Measurements from ENCODE around the gene SPATC1L. TPM values are rescaled to one million over a fixed set of nuclear protein-coding genes. Genes with fewer than 3 reads are reported as not detected.

The SPATC1L gene
- total and polyA plus RNA-seq, 2 of the 8 experiments (the other 6 are each of a cell fraction or from before 2014, with no cell fraction given), result 24.9 to 50.0 TPM

GRCh38 chr21:46226920-46227599 lies 42.8 kb upstream of the SPATC1L start:
- H2AFZ ChIP-seq (ENCODE audit: low read length), result no peak overlapping the region
- H3K23ac ChIP-seq (ENCODE audit: insufficient read length), result no peak overlapping the region
- peaks cover 20 to 28% of the 10 kb centered on the region in 2 experiments; a peak in 3 of 4 replicates for H3K9me3 ChIP-seq (ENCODE audit: insufficient read depth in 2 of 2, low read depth in 1 of 2, low read length in 1 of 2)
- no peak overlapping the region for H3K4ac ChIP-seq (replicated peaks; ENCODE audit: insufficient read length, low read depth, low read length)
- peaks cover 0 to 4% (median 0%) of the 10 kb centered on the region in 4 experiments; a peak in 2 of 7 replicates for H3K27me3 ChIP-seq (replicated peaks in 1 of 4; ENCODE audit: control insufficient read depth in 3 of 4, extremely low read depth in 1 of 4, insufficient read depth in 3 of 4, low read length in 3 of 4)
- H3K4me2 ChIP-seq (ENCODE audit: insufficient read depth in 1 of 2, low read depth in 2 of 2, low read length in 2 of 2), result peak overlapping the region; percentile 91 to 92
- peaks cover 15 to 53% of the 10 kb centered on the region in 2 experiments; a peak in 3 of 4 replicates for H3K79me2 ChIP-seq (ENCODE audit: control insufficient read depth in 1 of 2, insufficient read depth in 2 of 2, low read length in 2 of 2)
- H4K8ac ChIP-seq (ENCODE audit: extremely low read depth, insufficient read depth, low read length), result no peak overlapping the region
- 78% methylated on average over 4 of the region's 4 CpGs; no CpG with 5 or more reads in 1 of the 2 experiments for WGBS, 2 experiments (ENCODE audit: extremely low coverage in 1 of 2, insufficient coverage in 1 of 2, insufficient read length in 1 of 2, insufficient replicate concordance in 2 of 2, low coverage in 1 of 2, low lambda C conversion rate in 2 of 2, missing lambda C conversion rate in 1 of 2)
- no peak overlapping the region for H3K56ac ChIP-seq (replicated peaks; ENCODE audit: insufficient read length, low read depth, low read length)
- H3K27ac ChIP-seq (ENCODE audit: low read depth, low read length), result no peak overlapping the region
- FAIRE-seq (no peak), DNase-seq (ENCODE audit: low read depth in 1 of 2, low spot score in 2 of 2) (no peak)
- H3K14ac ChIP-seq (ENCODE audit: insufficient read length), result no peak overlapping the region
- H2BK15ac ChIP-seq (ENCODE audit: low read length), result no peak overlapping the region
- H3K79me1 ChIP-seq (ENCODE audit: low read depth, low read length), result peaks cover 20% of the 10 kb centered on the region
- 0 out of 2 replicates have a peak overlapping the region, but pooled peaks have one; percentile 39 for H2BK12ac ChIP-seq (ENCODE audit: low read depth, low read length)
- H2BK5ac ChIP-seq (ENCODE audit: low read depth, low read length), result no peak overlapping the region
- peak overlapping the region; percentile 70 to 78 (median 73); a peak in 6 of 8 replicates for H3K4me3 ChIP-seq (ENCODE audit: extremely low read depth in 1 of 4, insufficient read depth in 2 of 4, low read depth in 3 of 4, low read length in 4 of 4)
- H2BK120ac ChIP-seq (replicated peaks; ENCODE audit: low read depth, low read length), result no peak overlapping the region
- H3K9ac ChIP-seq (replicated peaks in 1 of 4; ENCODE audit: extremely low read depth in 1 of 4, low read depth in 3 of 4, low read length in 3 of 4), result no peak overlapping the region
- CTCF ChIA-PET (ENCODE audit: partially characterized antibody), result interaction anchor here (0.9 to 1.2 kb wide), 5 partner anchors 9 to 100 kb away, joined by 3 to 5 read pairs (median 4); no protein-coding TSS in a partner anchor
- H2AK5ac ChIP-seq (ENCODE audit: low read depth, low read length), result no peak overlapping the region
- H3K23me2 ChIP-seq (ENCODE audit: low read depth, low read length), result peaks cover 7% of the 10 kb centered on the region; the same call in 1 of the 2 replicates
- no peak overlapping the region for H2BK20ac ChIP-seq (ENCODE audit: low read length)
- H3K4me1 ChIP-seq (replicated peaks in 1 of 4; ENCODE audit: control insufficient read depth in 3 of 4, insufficient read depth in 4 of 4, low read length in 3 of 4), result peaks cover 3 to 12% (median 6%) of the 10 kb centered on the region in 4 experiments
- no peak overlapping the region for H4K91ac ChIP-seq (replicated peaks; ENCODE audit: insufficient read length, low read length)
- POLR2A ChIA-PET (ENCODE audit: partially characterized antibody), result interaction anchor here (0.8 to 1.2 kb wide), 2 partner anchors 11 to 26 kb away, joined by 3 to 4 read pairs; no protein-coding TSS in a partner anchor
- 0 out of 2 replicates have a peak overlapping the region, but pooled peaks have one; percentile 48 for H3K18ac ChIP-seq (ENCODE audit: extremely low read depth, low read length)
- H3K36me3 ChIP-seq (ENCODE audit: control insufficient read depth in 2 of 4, insufficient read depth in 4 of 4, low read length in 3 of 4), result peaks cover 2 to 29% (median 16%) of the 10 kb centered on the region in 4 experiments; a peak in 6 of 8 replicates
- no peak overlapping the region for H4K5ac ChIP-seq (ENCODE audit: insufficient read length, low read depth, low read length)
- H4K20me1 ChIP-seq (replicated peaks in 1 of 2; ENCODE audit: control insufficient read depth in 1 of 2, insufficient read depth in 2 of 2, low read length in 2 of 2), result peaks cover 4 to 19% of the 10 kb centered on the region in 2 experiments
- TF ChIP-seq SP1 (IDR thresholded peaks at IDR 0.05; ENCODE audit: low read depth, low read length) (no peak), SRF (IDR thresholded peaks at IDR 0.05; ENCODE audit: low read depth, low read length) (no peak), HDAC6 (IDR thresholded peaks at IDR 0.05; ENCODE audit: low read depth, low read length) (no peak), TBP (IDR thresholded peaks at IDR 0.05; ENCODE audit: low read depth, low read length) (no peak), SIRT6 (IDR thresholded peaks at IDR 0.05; ENCODE audit: low read length) (no peak), KDM5A (IDR thresholded peaks at IDR 0.05; ENCODE audit: low read length) (no peak), CHD2 (IDR thresholded peaks at IDR 0.05; ENCODE audit: low read length) (no peak), FOSL1 (IDR thresholded peaks at IDR 0.05; ENCODE audit: insufficient read depth, low read depth, low read length) (no peak), GABPA (IDR thresholded peaks at IDR 0.05; ENCODE audit: borderline replicate concordance, insufficient read depth, low read length) (no peak), CEBPB (IDR thresholded peaks at IDR 0.05; ENCODE audit: low read depth, low read length) (no peak), CTBP2 (IDR thresholded peaks at IDR 0.05; ENCODE audit: borderline replicate concordance, insufficient read depth, insufficient read length, low read length) (no peak), JUN (IDR thresholded peaks at IDR 0.05; ENCODE audit: low read depth, low read length) (no peak)
